HEK293 (cell line): ENCODE data around the gene ABCG8.
A peak's percentile ranks its signal among the peaks of the same experiment; 100 is the strongest.

Experiments
- CTCF ChIA-PET: fragments of 350-600 bp; formaldehyde crosslinking; extraction: SDS; loops from one replicate; lab custom pipeline; 2021; ENCODE audit warnings: antibody characterized with exemption; lab: Yijun Ruan, JAX
- POLR2A ChIA-PET: fragments of 300-600 bp; formaldehyde crosslinking; extraction: SDS; loops from one replicate; lab custom pipeline; 2020; ENCODE audit warnings: antibody characterized with exemption, inconsistent platforms; lab: Yijun Ruan, JAX
- H3K27ac ChIP-seq: fragments of 200-500 bp; sonication (Bioruptor generic); 2 replicates; pipeline ENCODE4 v1.5.1; 2014; ENCODE audit warnings: low read depth, low read length, control low read depth, inconsistent platforms; ENCODE audit errors: extremely low read depth
- H3K36me3 ChIP-seq, 2 experiments: fragments of 200-500 bp in 1 of 2; sonication (Bioruptor generic) in 1 of 2; 1 replicate in 1 of 2; 2 replicates in 1 of 2; pipeline ENCODE4 v1.5.1; 2014 to 2017; ENCODE audit warnings: inconsistent platforms in 2 of 2, low read length in 2 of 2; ENCODE audit not compliant: control insufficient read depth in 2 of 2, insufficient read depth in 1 of 2
- H3K4me1 ChIP-seq: fragments of 200-500 bp; sonication (Bioruptor generic); 2 replicates; pipeline ENCODE4 v1.5.1; 2014; ENCODE audit warnings: mild to moderate bottlenecking, low read length, inconsistent platforms; ENCODE audit not compliant: control insufficient read depth, insufficient read depth
- H3K4me3 ChIP-seq: 2 replicates; pipeline ENCODE4 v1.5.1; 2011; ENCODE audit warnings: low read depth, mild to moderate bottlenecking, control low read depth, low read length, moderate library complexity
- H3K9me3 ChIP-seq: fragments of 200-500 bp; sonication (Bioruptor generic); 2 replicates; pipeline ENCODE4 v1.5.1; 2014; ENCODE audit warnings: low read depth, low read length, inconsistent platforms; ENCODE audit not compliant: control insufficient read depth, insufficient read depth
- CTCF ChIP-seq: fragments of 450-650 bp; formaldehyde crosslinking; IDR thresholded peaks from 2 replicates; pipeline ENCODE4 v1.5.1; 2016; ENCODE audit warnings: missing biosample characterization, missing genetic modification characterization
- GLI4 ChIP-seq: fragments of 450-650 bp; formaldehyde crosslinking; IDR thresholded peaks from 2 replicates; pipeline ENCODE4 v1.5.1; 2016; ENCODE audit warnings: missing biosample characterization, missing genetic modification characterization
- GLIS2 ChIP-seq: fragments of 450-650 bp; formaldehyde crosslinking; IDR thresholded peaks from 2 replicates; pipeline ENCODE4 v1.5.1; 2016; ENCODE audit warnings: missing biosample characterization, missing genetic modification characterization
- INSM2 ChIP-seq: fragments of 450-650 bp; formaldehyde crosslinking; IDR thresholded peaks from 2 replicates; pipeline ENCODE4 v1.5.1; 2016; ENCODE audit warnings: missing biosample characterization, missing genetic modification characterization
- KLF16 ChIP-seq: fragments of 450-650 bp; formaldehyde crosslinking; IDR thresholded peaks from 2 replicates; pipeline ENCODE4 v1.5.1; 2017; ENCODE audit warnings: missing biosample characterization, missing genetic modification characterization
- KLF7 ChIP-seq: fragments of 450-650 bp; formaldehyde crosslinking; IDR thresholded peaks from 2 replicates; pipeline ENCODE4 v1.5.1; 2016; ENCODE audit warnings: missing biosample characterization, missing genetic modification characterization, borderline replicate concordance
- ZBTB26 ChIP-seq: fragments of 450-650 bp; formaldehyde crosslinking; optimal IDR thresholded peaks from 2 replicates; pipeline ENCODE3; 2016; ENCODE audit warnings: missing biosample characterization, mild to moderate bottlenecking, missing genetic modification characterization
- ZNF174 ChIP-seq: fragments of 450-650 bp; formaldehyde crosslinking; IDR thresholded peaks from 2 replicates; pipeline ENCODE4 v1.5.0; 2017; ENCODE audit warnings: missing biosample characterization, mild to moderate bottlenecking, missing genetic modification characterization
- ZNF596 ChIP-seq: fragments of 450-650 bp; IDR thresholded peaks from 2 replicates; pipeline ENCODE4 v1.5.0; 2018; ENCODE audit warnings: missing biosample characterization, mild to moderate bottlenecking, missing genetic modification characterization, moderate library complexity
- ZNF654 ChIP-seq: fragments of 450-650 bp; formaldehyde crosslinking; IDR thresholded peaks from 2 replicates; pipeline ENCODE4 v1.5.1; 2016; ENCODE audit warnings: low read depth, missing biosample characterization, missing genetic modification characterization
- ZNF707 ChIP-seq: fragments of 450-650 bp; formaldehyde crosslinking; IDR thresholded peaks from 2 replicates; pipeline ENCODE4 v1.5.1; 2016; ENCODE audit warnings: missing biosample characterization, missing genetic modification characterization
- ZNF747 ChIP-seq: fragments of 450-650 bp; formaldehyde crosslinking; IDR thresholded peaks from 2 replicates; pipeline ENCODE4 v1.5.1; 2016; ENCODE audit warnings: missing biosample characterization, missing genetic modification characterization
- ZNF777 ChIP-seq: fragments of 450-650 bp; formaldehyde crosslinking; IDR thresholded peaks from 2 replicates; pipeline ENCODE4 v1.5.1; 2017; ENCODE audit warnings: missing biosample characterization, missing genetic modification characterization, borderline replicate concordance
- TF ChIP-seq, protein P1 (sequence below): fragments of 450-650 bp; formaldehyde crosslinking; IDR thresholded peaks from 2 replicates; pipeline ENCODE4 v1.5.1; 2017; ENCODE audit warnings: missing biosample characterization, missing genetic modification characterization
- TF ChIP-seq, protein P2 (sequence below): fragments of 450-650 bp; formaldehyde crosslinking; conservative IDR thresholded peaks from 2 replicates; pipeline ENCODE4 v1.5.1; 2016; ENCODE audit warnings: low read depth, missing biosample characterization, missing genetic modification characterization

Gene ABCG8

GRCh38 chr2:43872151-43872550 is 33.4 kb downstream of the ABCG8 start:
- Histone ChIP-seq H3K27ac (no peak overlapping the region), H3K4me1 (no peaks in the 10 kb centered on the region), H3K36me3 (no peaks in the 10 kb centered on the region), H3K9me3 (no peaks in the 10 kb centered on the region), H3K4me3 (no peak overlapping the region)
- TF ChIP-seq, protein P1, sequence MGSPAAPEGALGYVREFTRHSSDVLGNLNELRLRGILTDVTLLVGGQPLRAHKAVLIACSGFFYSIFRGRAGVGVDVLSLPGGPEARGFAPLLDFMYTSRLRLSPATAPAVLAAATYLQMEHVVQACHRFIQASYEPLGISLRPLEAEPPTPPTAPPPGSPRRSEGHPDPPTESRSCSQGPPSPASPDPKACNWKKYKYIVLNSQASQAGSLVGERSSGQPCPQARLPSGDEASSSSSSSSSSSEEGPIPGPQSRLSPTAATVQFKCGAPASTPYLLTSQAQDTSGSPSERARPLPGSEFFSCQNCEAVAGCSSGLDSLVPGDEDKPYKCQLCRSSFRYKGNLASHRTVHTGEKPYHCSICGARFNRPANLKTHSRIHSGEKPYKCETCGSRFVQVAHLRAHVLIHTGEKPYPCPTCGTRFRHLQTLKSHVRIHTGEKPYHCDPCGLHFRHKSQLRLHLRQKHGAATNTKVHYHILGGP (tag by site-specific recombination), result no peak
- TF ChIP-seq ZNF747 (tag by site-specific recombination), result no peak
- no peak for TF ChIP-seq ZNF707
- no peak for TF ChIP-seq KLF7
- no peak for TF ChIP-seq GLI4 (tag by site-specific recombination)
- TF ChIP-seq KLF16 (tag by site-specific recombination), result no peak
- TF ChIP-seq GLIS2 (tag by site-specific recombination), result no peak
- TF ChIP-seq ZNF596 (tag by site-specific recombination), result no peak
- TF ChIP-seq ZNF174 (tag by site-specific recombination), result no peak
- POLR2A ChIA-PET, result no interaction called here
- CTCF ChIA-PET, result no interaction called here

DNA sequence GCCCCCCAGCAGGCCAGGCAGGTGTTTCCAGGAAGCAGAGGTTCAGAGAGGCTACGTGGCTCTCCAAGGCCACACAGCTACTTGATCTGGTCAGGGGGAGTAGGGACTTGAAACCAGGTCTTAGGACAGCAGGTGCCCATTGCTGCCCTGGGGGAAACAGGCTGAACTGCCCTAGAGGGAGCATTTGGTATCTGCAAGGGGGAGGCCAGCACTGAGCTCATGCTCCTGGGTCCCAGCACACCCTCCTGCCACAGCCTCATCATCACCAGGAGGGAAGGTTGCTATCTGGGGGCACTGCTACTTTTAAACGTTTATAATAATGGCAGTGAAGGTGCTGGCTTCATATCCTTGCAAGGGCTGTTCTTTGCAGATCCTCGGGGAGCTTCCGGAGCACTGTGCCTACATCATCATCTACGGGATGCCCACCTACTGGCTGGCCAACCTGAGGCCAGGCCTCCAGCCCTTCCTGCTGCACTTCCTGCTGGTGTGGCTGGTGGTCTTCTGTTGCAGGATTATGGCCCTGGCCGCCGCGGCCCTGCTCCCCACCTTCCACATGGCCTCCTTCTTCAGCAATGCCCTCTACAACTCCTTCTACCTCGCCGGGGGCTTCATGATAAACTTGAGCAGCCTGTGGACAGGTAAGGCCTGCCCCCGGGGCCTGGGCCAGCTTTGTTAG is 36.1 kb downstream of the ABCG8 start:
- Histone ChIP-seq H3K4me1 (no peaks in the 10 kb centered on the region), H3K4me3 (no peak overlapping the region), H3K27ac (no peak overlapping the region), H3K9me3 (no peaks in the 10 kb centered on the region), H3K36me3 (no peaks in the 10 kb centered on the region)
- CTCF ChIA-PET, result interaction anchor here (0.5 to 1.5 kb wide), 4 partner anchors 269 to 1082 kb away, joined by 3 to 6 read pairs (median 4); no protein-coding TSS in a partner anchor
- no peak for TF ChIP-seq ZNF777 (tag by site-specific recombination)
- TF ChIP-seq, protein P2, sequence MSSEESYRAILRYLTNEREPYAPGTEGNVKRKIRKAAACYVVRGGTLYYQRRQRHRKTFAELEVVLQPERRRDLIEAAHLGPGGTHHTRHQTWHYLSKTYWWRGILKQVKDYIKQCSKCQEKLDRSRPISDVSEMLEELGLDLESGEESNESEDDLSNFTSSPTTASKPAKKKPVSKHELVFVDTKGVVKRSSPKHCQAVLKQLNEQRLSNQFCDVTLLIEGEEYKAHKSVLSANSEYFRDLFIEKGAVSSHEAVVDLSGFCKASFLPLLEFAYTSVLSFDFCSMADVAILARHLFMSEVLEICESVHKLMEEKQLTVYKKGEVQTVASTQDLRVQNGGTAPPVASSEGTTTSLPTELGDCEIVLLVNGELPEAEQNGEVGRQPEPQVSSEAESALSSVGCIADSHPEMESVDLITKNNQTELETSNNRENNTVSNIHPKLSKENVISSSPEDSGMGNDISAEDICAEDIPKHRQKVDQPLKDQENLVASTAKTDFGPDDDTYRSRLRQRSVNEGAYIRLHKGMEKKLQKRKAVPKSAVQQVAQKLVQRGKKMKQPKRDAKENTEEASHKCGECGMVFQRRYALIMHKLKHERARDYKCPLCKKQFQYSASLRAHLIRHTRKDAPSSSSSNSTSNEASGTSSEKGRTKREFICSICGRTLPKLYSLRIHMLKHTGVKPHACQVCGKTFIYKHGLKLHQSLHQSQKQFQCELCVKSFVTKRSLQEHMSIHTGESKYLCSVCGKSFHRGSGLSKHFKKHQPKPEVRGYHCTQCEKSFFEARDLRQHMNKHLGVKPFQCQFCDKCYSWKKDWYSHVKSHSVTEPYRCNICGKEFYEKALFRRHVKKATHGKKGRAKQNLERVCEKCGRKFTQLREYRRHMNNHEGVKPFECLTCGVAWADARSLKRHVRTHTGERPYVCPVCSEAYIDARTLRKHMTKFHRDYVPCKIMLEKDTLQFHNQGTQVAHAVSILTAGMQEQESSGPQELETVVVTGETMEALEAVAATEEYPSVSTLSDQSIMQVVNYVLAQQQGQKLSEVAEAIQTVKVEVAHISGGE (tag by site-specific recombination), result no peak
- TF ChIP-seq ZBTB26 (tag by site-specific recombination), result no peak
- POLR2A ChIA-PET, result interaction anchor here (0.5 kb wide), 1 partner anchor 48 kb away, joined by 4 read pairs; no protein-coding TSS in a partner anchor

- Histone ChIP-seq H3K36me3 (no peaks in the 10 kb centered on the region), H3K4me1 (no peaks in the 10 kb centered on the region), H3K4me3 (no peak overlapping the region), H3K27ac (no peak overlapping the region), H3K9me3 (no peaks in the 10 kb centered on the region)
- POLR2A ChIA-PET, result no interaction called here
- peak; percentile 84 for TF ChIP-seq CTCF (tag by site-specific recombination)
- no peak for TF ChIP-seq INSM2 (tag by site-specific recombination)
- peak; percentile 82 for TF ChIP-seq ZNF654
- CTCF ChIA-PET, result interaction anchor here (0.5 to 1.3 kb wide), 26 partner anchors 8 to 602 kb away, joined by 3 to 10 read pairs (median 4); no protein-coding TSS in a partner anchor
These were observed 39.2 kb downstream of the ABCG8 start for GRCh38 chr2:43877782-43878464.
